NCI-H1694 (cell line): ENCODE measurements around the gene RALGPS2.

Source experiments
- DNase-seq: peaks from one replicate; lab custom pipeline; 2025; lab: John Stamatoyannopoulos, UW

RALGPS2 gene

DNA sequence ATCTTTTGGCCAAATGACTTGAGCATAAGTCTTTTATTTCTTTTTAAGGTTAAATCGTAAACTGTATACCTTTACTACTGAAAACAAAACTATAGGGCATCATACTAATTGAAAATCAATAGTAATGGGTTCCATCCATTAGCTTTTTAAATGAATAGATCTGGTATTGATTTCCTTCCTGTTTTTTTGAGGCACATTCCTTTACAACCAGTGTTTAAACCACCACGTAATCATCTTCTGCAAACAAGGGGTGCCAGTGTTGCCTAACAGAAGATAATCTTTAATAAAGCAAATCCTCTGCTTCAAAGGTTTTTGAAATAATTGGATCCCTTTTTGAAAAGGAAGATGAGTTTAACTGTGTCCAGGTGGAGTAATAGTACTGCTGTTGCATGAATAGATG lies 194.5 kb downstream of the RALGPS2 start:
- DNase-seq: no peak

DNA sequence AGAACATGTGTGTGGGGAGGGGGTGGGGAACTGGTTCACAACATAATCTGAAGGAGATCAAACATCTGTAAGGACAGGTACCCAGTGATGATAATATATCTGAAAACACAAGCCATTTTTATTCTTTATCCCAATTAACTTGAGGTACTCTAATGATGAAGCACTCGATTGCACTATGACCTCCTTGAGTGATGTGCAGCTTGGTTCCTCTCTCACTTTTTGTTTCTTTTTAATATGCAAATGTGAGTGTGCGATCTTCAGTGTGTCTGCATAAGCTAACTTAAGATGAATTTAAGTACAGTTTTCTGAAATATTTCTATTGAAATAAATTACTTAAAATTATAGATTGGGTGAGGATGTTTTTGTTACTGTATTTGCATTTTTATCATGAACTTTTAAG lies 196.5 kb downstream of the RALGPS2 start:
- no peak for DNase-seq

DNA sequence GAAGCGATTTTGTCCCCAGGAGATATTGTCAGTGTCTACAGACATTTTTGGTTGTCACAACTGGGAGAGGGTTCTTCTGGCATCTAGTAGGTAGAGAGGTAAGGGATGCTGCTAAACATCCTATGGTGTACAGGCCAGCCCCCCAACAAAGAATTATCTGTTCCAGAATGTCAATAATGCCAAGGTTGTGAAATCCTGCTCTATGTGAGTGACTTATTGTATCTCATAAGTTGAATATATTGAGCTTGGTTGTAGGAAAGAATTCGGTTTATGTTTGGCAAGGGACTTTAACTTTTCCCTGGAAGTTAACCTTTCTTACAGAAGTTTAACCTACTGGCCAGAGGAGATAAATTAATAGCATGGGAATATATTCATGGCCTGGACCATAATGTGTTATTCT lies 198.5 kb downstream of the RALGPS2 start:
- no peak for DNase-seq

GRCh38 chr1:178926046-178926445 lies 201.0 kb downstream of the RALGPS2 start:
- DNase-seq: no peak

GRCh38 chr1:178927003-178927402 lies 202.0 kb downstream of the RALGPS2 start:
- no peak for DNase-seq

- DNase-seq: no peak
Measured at GRCh38 chr1:178928041-178928440, 203.0 kb downstream of the RALGPS2 start.

GRCh38 chr1:178928976-178929375 lies 203.9 kb downstream of the RALGPS2 start:
- no peak for DNase-seq

- no peak for DNase-seq
Measured at GRCh38 chr1:178931858-178932551, 207.0 kb downstream of the RALGPS2 start.

DNA sequence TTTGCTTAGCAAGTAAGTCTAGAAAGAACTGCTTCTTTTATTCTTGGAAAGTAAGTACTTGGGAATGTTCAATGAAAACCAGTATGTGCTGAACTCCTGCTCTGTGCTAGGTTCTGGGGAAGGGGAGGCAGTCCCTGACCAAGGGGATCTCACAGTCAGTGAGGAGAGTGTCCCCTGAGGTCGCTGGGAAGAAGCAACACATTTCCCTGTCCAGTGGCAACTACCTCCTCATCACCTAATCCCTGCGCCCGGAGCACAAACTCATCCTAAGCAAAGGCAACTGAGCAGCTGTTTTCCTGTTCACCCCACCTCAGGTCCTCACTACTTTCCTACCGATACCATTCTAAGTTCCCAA lies 207.5 kb downstream of the RALGPS2 start:
- no peak for DNase-seq

DNA sequence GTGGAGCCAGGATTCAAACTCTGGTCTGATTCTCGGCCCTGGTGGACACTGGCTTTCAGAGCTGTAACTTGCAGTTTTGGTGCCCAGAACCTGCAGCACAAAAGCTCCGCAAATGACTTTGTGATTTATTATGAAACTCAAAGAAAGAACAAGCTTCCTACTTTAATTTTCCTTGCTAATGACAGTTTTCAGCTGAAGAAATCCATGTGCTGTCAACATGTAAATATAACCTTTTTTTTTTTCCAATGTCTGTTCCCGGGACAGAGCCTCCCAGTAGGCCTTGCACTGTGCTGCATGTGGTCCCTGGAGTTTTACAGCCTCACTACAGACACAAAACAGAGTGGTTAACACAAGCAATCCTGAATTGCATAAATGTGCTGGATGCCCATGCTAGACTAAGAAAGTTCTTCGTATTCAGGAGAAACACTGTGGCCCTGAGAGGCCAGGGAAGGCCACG lies 208.1 kb downstream of the RALGPS2 start:
- no peak for DNase-seq

DNA sequence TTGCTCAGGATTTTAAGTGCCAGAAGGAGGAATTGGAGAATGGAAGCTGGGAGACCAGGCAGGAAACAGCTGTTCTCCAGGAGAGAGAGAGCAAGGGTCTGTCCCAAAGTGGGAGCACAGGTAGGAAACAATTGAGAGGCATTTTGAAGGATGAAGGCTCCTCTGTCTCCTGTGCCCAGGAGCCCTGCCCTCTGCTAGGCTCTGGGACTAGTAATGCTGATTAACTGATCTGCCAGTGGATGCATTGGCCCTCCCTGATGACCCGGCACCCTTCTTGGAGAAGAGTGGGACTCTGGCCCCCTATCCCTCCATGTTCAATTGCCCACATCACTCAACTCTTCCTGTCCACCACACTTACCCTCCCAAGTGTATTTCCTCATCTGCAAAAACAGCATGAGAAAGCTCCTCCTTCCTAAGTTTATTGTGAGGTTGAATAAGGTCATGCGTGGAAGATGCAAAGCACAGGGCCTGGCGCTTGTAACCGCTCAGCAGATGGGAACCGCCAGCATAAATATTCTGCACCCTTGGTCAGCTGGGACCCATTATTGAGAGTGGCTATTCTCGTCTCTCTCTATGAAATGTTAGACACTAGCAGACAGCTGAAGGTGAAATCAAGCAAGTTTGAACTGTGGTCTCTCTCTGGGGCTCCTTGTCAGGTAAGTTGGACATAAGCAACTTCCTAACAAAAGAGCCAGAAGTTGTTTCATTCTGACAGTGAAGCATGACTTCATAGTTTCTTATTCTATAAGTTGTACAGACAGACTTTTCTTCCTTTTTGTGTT lies 208.9 kb downstream of the RALGPS2 start:
- no peak for DNase-seq

- DNase-seq: no peak
Measured at GRCh38 chr1:178934546-178934945, 209.5 kb downstream of the RALGPS2 start.

- no peak for DNase-seq
Measured at GRCh38 chr1:178935610-178936009, 210.6 kb downstream of the RALGPS2 start.

- no peak for DNase-seq
Measured at GRCh38 chr1:178937695-178938094, 212.7 kb downstream of the RALGPS2 start.

DNA sequence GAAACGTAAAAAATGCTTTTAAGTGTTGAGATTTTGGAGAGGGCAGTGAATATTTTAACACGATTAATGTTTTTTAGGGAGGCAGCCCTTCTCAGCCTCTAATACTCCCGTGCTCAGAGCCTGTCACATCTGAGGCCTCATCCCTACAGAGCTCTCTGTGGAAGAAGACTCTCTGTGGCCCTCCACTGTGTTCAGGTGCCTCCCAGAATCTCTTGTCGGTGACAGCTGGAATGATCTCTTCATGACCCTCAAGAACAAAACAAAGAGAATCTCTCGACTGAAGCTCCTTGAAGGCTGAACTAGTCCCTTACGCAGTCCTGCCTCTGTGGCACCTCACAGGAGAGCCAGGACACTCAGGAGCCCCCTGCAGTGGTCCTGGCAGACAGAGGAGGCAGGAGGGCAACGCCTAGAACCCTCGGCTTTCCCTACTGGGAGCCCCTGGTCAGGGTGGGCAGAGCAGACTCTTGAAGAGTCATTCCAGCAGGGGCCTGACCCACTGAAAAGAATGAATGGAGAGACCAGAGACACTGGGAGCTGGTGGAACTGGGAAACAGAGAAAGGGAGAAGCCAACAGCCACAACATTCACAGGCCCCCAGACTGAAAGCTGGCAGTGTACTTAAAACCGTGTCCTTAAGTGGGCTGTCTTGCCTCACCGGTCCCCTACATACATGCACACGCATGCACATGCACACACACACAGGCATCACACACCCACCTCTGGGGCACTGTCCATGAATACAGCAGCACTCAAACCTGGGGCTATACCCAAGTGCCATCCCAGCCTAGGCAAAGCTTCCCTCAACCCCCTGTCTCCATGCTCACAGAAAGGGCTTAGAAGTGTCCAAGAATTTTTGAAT lies 213.3 kb downstream of the RALGPS2 start:
- DNase-seq: no peak

- DNase-seq: no peak
Measured at GRCh38 chr1:178938959-178939317, 213.9 kb downstream of the RALGPS2 start.

DNA sequence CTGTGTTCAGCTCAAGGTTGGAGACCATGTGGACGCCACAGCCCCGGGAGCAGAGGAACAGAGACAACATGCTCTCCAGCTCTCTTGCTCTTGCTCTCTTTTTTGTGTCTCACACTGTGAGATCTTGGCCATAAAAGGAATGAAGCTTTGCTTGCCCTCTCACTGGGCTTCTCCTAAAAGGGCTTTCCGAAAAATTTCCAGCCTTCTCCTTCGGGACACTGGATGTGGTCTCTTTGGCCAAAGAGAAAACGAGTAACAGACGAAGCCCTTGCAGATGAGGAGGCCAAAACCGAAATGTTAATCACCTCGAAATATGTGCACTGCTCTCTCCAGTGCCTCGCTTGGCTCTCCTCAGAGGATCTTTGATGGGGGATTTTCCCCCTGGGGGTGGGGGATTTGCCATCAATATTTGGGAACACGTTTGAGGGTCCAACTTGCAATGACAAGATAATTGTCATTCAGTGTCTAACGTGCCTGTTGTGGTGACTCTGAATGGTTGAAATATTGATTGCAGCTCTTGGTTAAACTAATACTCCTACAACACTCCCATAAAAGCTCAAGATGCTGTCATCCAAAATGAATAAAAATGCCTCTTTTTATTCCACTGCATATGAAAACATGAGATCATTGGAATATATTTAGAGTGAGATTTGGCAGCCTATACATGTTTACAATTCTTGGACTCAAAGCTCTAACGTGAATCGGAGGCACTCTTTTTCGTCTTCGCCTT lies 214.5 kb downstream of the RALGPS2 start:
- no peak for DNase-seq

DNA sequence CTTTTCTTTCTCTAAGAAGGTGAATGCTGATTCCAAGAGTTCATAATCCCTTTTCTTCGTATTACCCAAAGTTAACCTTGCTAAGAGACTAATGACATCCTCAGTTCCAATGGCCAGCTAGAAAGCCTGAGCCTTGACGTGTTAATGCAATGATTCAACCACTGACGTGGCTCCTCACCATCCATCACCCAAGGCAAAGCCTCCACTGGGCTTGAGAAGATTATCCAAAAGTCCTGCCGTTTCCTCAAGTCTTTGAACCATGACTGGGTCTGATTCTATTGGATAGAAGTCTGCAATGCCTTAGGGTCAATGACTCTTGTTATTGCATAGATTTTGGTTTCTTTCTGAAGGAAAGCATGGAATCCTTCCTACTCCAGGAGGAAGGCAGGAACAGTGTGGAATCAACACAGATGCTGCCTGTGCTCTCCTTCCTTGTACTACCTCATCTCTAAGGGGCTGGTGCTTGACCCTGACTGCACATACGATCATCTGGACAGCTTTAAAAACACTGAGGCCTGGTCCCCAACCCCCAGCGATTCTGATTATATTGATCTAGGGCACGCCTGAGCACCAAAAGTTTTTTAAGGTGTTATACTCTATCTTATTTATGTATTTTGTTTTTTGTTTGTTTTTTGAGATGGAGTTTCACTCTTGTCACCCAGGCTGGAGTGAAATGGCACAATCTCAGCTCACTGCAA lies 215.2 kb downstream of the RALGPS2 start:
- DNase-seq: no peak

DNA sequence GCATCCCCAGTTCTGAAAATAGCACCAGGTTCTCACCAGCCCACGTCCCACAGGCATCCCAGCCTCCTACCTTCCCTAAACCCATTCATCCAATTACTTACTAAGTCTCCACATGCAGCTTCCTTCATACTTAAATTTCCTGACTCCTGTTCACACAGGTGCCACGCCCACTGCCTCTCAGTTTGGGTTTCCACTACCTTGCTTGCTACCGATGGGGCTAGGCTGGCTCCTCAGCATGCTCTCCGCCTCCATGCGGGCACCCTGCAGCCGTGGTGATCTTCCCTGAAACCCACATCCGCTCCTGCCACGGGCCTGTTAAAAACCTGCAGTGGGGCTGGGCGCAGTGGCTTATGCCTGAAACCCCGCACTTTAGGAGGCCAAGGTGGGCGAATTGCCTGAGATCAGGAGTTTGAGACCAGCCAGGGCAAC lies 216.2 kb downstream of the RALGPS2 start:
- no peak for DNase-seq

DNA sequence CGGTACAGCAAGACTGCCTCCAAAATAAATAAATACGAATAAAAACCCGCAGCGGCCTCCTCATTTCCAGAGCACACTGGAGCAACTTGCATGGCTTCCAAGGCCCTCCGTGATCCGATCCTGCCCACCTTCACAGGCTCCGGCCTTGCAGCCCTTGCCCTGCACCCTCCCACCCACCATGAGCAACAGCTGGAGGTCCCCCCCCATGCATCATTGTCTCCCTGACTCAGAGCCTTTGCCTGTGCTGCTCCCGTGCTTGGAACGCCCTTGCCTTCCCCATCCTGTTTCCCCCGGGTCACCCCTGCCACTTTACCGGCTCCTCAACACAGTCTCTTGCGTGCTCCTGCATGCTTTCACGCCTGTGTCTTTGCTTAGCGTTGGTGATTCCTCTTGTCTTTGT lies 216.8 kb downstream of the RALGPS2 start:
- DNase-seq: no peak
